HCT116 (cell line): Measurements from ENCODE around the gene BCL11B. TPM values are rescaled to one million over a fixed set of nuclear protein-coding genes. Genes with fewer than 3 reads are reported as not detected.

Source experiments
- ATAC-seq: fragments of 200-7000 bp; cut with Tn5 transposase; 2 replicates; pipeline ENCODE4 v1.9.1; 2020; ENCODE audit warnings: mild to moderate bottlenecking, moderate library complexity
- BruUV-seq: library from RNA; stranded (reverse); fragments of 400-500 nt; replicated peaks from 2 replicates; lab custom pipeline; 2021; lab: Mats Ljungman, UMichigan
- CTCF ChIA-PET: fragments of 300-600 bp; sonication (Branson Sonifier 250); formaldehyde crosslinking; loops from one replicate; lab custom pipeline; 2021; ENCODE audit warnings: antibody characterized with exemption; lab: Charles Lee
- POLR2A ChIA-PET: fragments of 300-600, 350-600 bp; sonication (Branson Sonifier 250); formaldehyde crosslinking; loops from one replicate; lab custom pipeline; 2021; ENCODE audit warnings: antibody characterized with exemption; lab: Charles Lee
- RAD21 ChIA-PET, 2 experiments: fragments of 300-600 bp; sonication (Branson Sonifier 250); formaldehyde crosslinking; loops; one replicate each; lab custom pipeline; 2023; ENCODE audit warnings: low total read pairs in 2 of 2; ENCODE audit not compliant: uncharacterized antibody in 2 of 2, unreplicated experiment in 2 of 2, low non-redundant PET in 1 of 2; lab: Charles Lee
- DNase-seq: peaks from one replicate; pipeline ENCODE4 v3.0.0-alpha.2; 2010; ENCODE audit warnings: low read depth, low spot score
- H2AFZ ChIP-seq: fragments of 200-600 bp; shearing (Covaris generic), sonication (generic); 2 replicates; pipeline ENCODE4 v1.6.1; 2017; ENCODE audit warnings: low read depth, mixed run types, mixed read lengths, antibody characterized with exemption, low read length; ENCODE audit not compliant: poor library complexity, severe bottlenecking
- H3K27ac ChIP-seq: 2 replicates; pipeline ENCODE4 v1.5.1; 2012; ENCODE audit warnings: low read depth, low read length
- H3K27me3 ChIP-seq: fragments of 200-600 bp; sonication (generic); 2 replicates; pipeline ENCODE4 v1.6.1; 2016; ENCODE audit warnings: mixed run types, low read length, mixed read lengths; ENCODE audit not compliant: insufficient read depth
- H3K36me3 ChIP-seq, 2 experiments: fragments of 200-500 bp in 1 of 2; fragments of 200-600 bp in 1 of 2; sonication (Bioruptor generic) in 1 of 2; sonication (generic) in 1 of 2; 2 replicates each; pipeline versions ENCODE4 v1.5.1 to v1.6.1; 2014 to 2016; ENCODE audit warnings: low read length in 2 of 2, inconsistent platforms in 1 of 2, mixed read lengths in 1 of 2, mixed run types in 1 of 2; ENCODE audit not compliant: insufficient read depth in 2 of 2, control insufficient read depth in 1 of 2
- H3K4me1 ChIP-seq, 2 experiments: fragments of 200-600 bp in 1 of 2; sonication (generic) in 1 of 2; 2 replicates each; pipeline versions ENCODE4 v1.5.1 to v1.6.1; 2012 to 2017; ENCODE audit warnings: low read length in 2 of 2, inconsistent platforms in 1 of 2, mild to moderate bottlenecking in 1 of 2, mixed read lengths in 1 of 2, mixed run types in 1 of 2, moderate library complexity in 1 of 2; ENCODE audit not compliant: insufficient read depth in 2 of 2, control insufficient read depth in 1 of 2
- H3K4me2 ChIP-seq: fragments of 200-600 bp; sonication (generic); 2 replicates; pipeline ENCODE4 v1.6.1; 2017; ENCODE audit warnings: mixed run types, low read length, mixed read lengths
- H3K4me3 ChIP-seq, 2 experiments: fragments of 200-600 bp in 1 of 2; sonication (generic) in 1 of 2; replicated peaks in 1 of 2; 2 replicates each; pipeline ENCODE4 v1.5.1; 2011 to 2016; ENCODE audit warnings: low read length in 2 of 2, control low read depth in 1 of 2, low read depth in 1 of 2, mild to moderate bottlenecking in 1 of 2, mixed read lengths in 1 of 2, mixed run types in 1 of 2
- H3K79me2 ChIP-seq: fragments of 200-600 bp; sonication (generic); 2 replicates; pipeline ENCODE4 v1.6.1; 2017; ENCODE audit warnings: mild to moderate bottlenecking, mixed run types, low read length, moderate library complexity, mixed read lengths; ENCODE audit not compliant: insufficient read depth
- H3K9ac ChIP-seq: fragments of 200-600 bp; sonication (generic); 2 replicates; pipeline ENCODE4 v1.6.1; 2016; ENCODE audit warnings: low read length, mixed read lengths
- H3K9me2 ChIP-seq: fragments of 200-600 bp; sonication (generic), shearing (Covaris generic); 2 replicates; pipeline ENCODE4 v1.6.1; 2017; ENCODE audit warnings: mixed run types, mild to moderate bottlenecking, moderate library complexity; ENCODE audit not compliant: insufficient read depth
- H3K9me3 ChIP-seq, 2 experiments: fragments of 200-500 bp in 1 of 2; fragments of 200-600 bp in 1 of 2; sonication (Bioruptor generic) in 1 of 2; sonication (generic) in 1 of 2; 2 replicates each; pipeline ENCODE4 v1.6.1; 2014 to 2017; ENCODE audit warnings: low read length in 2 of 2, mixed read lengths in 2 of 2, inconsistent platforms in 1 of 2, low read depth in 1 of 2, mild to moderate bottlenecking in 1 of 2, mixed run types in 1 of 2, moderate library complexity in 1 of 2; ENCODE audit not compliant: control insufficient read depth in 1 of 2, insufficient read depth in 1 of 2
- H4K20me1 ChIP-seq: fragments of 200-600 bp; sonication (generic), shearing (Covaris generic); 2 replicates; pipeline ENCODE4 v1.6.1; 2017; ENCODE audit warnings: mixed run types, mild to moderate bottlenecking, moderate library complexity; ENCODE audit not compliant: insufficient read depth
- ATF3 ChIP-seq: IDR thresholded peaks from 2 replicates; pipeline ENCODE4 v1.6.1; 2012
- CBX3 ChIP-seq: IDR thresholded peaks from 2 replicates; pipeline ENCODE4 v1.6.1; 2012; ENCODE audit warnings: low read depth
- CEBPB ChIP-seq: IDR thresholded peaks from 2 replicates; pipeline ENCODE4 v1.6.1; 2012; ENCODE audit warnings: low read depth
- CTCF ChIP-seq, 3 experiments: fragments of 200-600 bp in 1 of 3; sonication (generic) in 1 of 3; IDR thresholded peaks in 2 of 3; conservative IDR thresholded peaks in 1 of 3; 2 replicates each; pipeline ENCODE4 v1.5.1; 2012 to 2017; ENCODE audit warnings: low read depth in 2 of 3, low read length in 2 of 3, antibody characterized with exemption in 1 of 3, borderline replicate concordance in 1 of 3, control low read depth in 1 of 3, mild to moderate bottlenecking in 1 of 3, mixed read lengths in 1 of 3, mixed run types in 1 of 3, moderate library complexity in 1 of 3; ENCODE audit not compliant: insufficient read depth in 1 of 3
- EGR1 ChIP-seq: IDR thresholded peaks from 2 replicates; pipeline ENCODE4 v1.6.1; 2012; ENCODE audit warnings: low read depth
- ELF1 ChIP-seq: IDR thresholded peaks from 2 replicates; pipeline ENCODE4 v1.6.1; 2012; ENCODE audit warnings: low read depth, borderline replicate concordance
- EZH2phosphoT487 ChIP-seq: fragments of 200-600 bp; IDR thresholded peaks from 2 replicates; pipeline ENCODE4 v1.6.1; 2018; ENCODE audit warnings: antibody characterized with exemption, borderline replicate concordance
- FOSL1 ChIP-seq: IDR thresholded peaks from 2 replicates; pipeline ENCODE4 v1.6.1; 2012; ENCODE audit warnings: low read depth
- JUND ChIP-seq: IDR thresholded peaks from 2 replicates; pipeline ENCODE4 v1.6.1; 2012
- MAX ChIP-seq: IDR thresholded peaks from 2 replicates; pipeline ENCODE4 v1.6.1; 2012
- POLR2AphosphoS5 ChIP-seq: IDR thresholded peaks from 2 replicates; pipeline ENCODE4 v1.6.1; 2011; ENCODE audit warnings: mild to moderate bottlenecking, low read depth, low read length, moderate library complexity
- RAD21 ChIP-seq: IDR thresholded peaks from 2 replicates; pipeline ENCODE4 v1.6.1; 2012; ENCODE audit warnings: low read depth, mild to moderate bottlenecking
- REST ChIP-seq: IDR thresholded peaks from 2 replicates; pipeline ENCODE4 v1.6.1; 2012; ENCODE audit warnings: low read depth
- SIN3A ChIP-seq: IDR thresholded peaks from 2 replicates; pipeline ENCODE4 v1.6.1; 2012; ENCODE audit warnings: low read depth
- SRF ChIP-seq: IDR thresholded peaks from 2 replicates; pipeline ENCODE4 v1.6.1; 2012; ENCODE audit warnings: low read depth
- YY1 ChIP-seq: IDR thresholded peaks from 2 replicates; pipeline ENCODE4 v1.6.1; 2011; ENCODE audit warnings: low read length, low read depth, moderate library complexity, mild to moderate bottlenecking; ENCODE audit not compliant: insufficient replicate concordance; ENCODE audit errors: extremely low read depth
- ZNF274 ChIP-seq: fragments of 200-500 bp; sonication (Bioruptor generic); IDR thresholded peaks from 2 replicates; pipeline ENCODE4 v1.6.1; 2014; ENCODE audit warnings: mild to moderate bottlenecking, low read depth, low read length, inconsistent platforms
- intact Hi-C: fragments of 100-400 bp; cut with micrococcal nuclease; formaldehyde crosslinking; loops from 2 replicates; pipeline ENCODE4 v1.10.0; 2022
- total RNA-seq: library from RNA; stranded (reverse); gene quantifications from one replicate; pipeline ENCODE4 v1.2.1, GENCODE V29; 2021; ENCODE audit not compliant: unreplicated experiment

BCL11B gene
- total RNA-seq, 1 experiment from 2014 or later: 1.1 TPM

- H3K9ac ChIP-seq: no peak overlapping the region
- no peak overlapping the region for H2AFZ ChIP-seq
- no peak for DNase-seq
- H3K27ac ChIP-seq: no peak overlapping the region
- POLR2A ChIA-PET: no interaction called here
- H4K20me1 ChIP-seq: no peaks in the 10 kb centered on the region
- BruUV-seq: no TSS peak
- H3K4me2 ChIP-seq: no peak overlapping the region
- peaks cover 15% of the 10 kb centered on the region; the same call in 1 of the 2 replicates for H3K27me3 ChIP-seq
- no peaks in the 10 kb centered on the region for H3K79me2 ChIP-seq
- peaks cover 8 to 16% of the 10 kb centered on the region in 2 experiments; a peak in 3 of 4 replicates for H3K4me1 ChIP-seq
- ATAC-seq: no peak
- intact Hi-C loops: no loop called here
- RAD21 ChIA-PET: no interaction called here
- CTCF ChIA-PET: interaction anchor here (2.1 kb wide), 1 partner anchor 101 kb away, joined by 5 read pairs; no protein-coding TSS in a partner anchor
- TF ChIP-seq EZH2phosphoT487 (no peak), ZNF274 (no peak), POLR2AphosphoS5 (no peak), CEBPB (no peak), EGR1 (no peak), FOSL1 (no peak), SIN3A (no peak), CTCF (IDR thresholded peaks at IDR 0.05 in 2 of 3, conservative IDR thresholded peaks at IDR 0.05 in 1 of 3; ENCODE audit: borderline replicate concordance in 1 of 3, insufficient read depth in 1 of 3, low read depth in 2 of 3, low read length in 2 of 3) (no peak), JUND (no peak), MAX (no peak), ELF1 (no peak), RAD21 (no peak), REST (no peak), ATF3 (no peak), YY1 (no peak), SRF (no peak), CBX3 (no peak)
- H3K9me3 ChIP-seq: no peaks in the 10 kb centered on the region
- H3K36me3 ChIP-seq: no peaks in the 10 kb centered on the region
- H3K4me3 ChIP-seq: no peak overlapping the region
- no peaks in the 10 kb centered on the region for H3K9me2 ChIP-seq
Measured at GRCh38 chr14:99315197-99315596, 43.2 kb upstream of the BCL11B start.
